Liver (tissue), 3 donors: ENCODE results near the gene SHROOM1.

ENCODE experiments used
- ATF3 ChIP-seq: IDR thresholded peaks from 2 replicates; pipeline ENCODE4 v1.6.1; 2016; ENCODE audit warnings: antibody characterized with exemption
- EGR1 ChIP-seq, 2 donors: IDR thresholded peaks; 2 replicates each; pipeline ENCODE4 v1.6.1; 2016 to 2018; ENCODE audit warnings: antibody characterized with exemption in 2 of 2, low read depth in 2 of 2
- MAX ChIP-seq: IDR thresholded peaks from 2 replicates; pipeline ENCODE4 v1.6.1; 2016; ENCODE audit warnings: antibody characterized with exemption
- RAD21 ChIP-seq, 2 donors: IDR thresholded peaks; 2 replicates each; pipeline ENCODE4 v1.6.1; 2016; ENCODE audit warnings: antibody characterized with exemption in 2 of 2, mild to moderate bottlenecking in 2 of 2
- SP1 ChIP-seq: IDR thresholded peaks from 2 replicates; pipeline ENCODE4 v1.6.1; 2018; ENCODE audit warnings: antibody characterized with exemption, mild to moderate bottlenecking
- TAF1 ChIP-seq: conservative IDR thresholded peaks from 2 replicates; pipeline ENCODE4 v1.6.1; 2016; ENCODE audit warnings: antibody characterized with exemption, mild to moderate bottlenecking
- YY1 ChIP-seq: IDR thresholded peaks from 2 replicates; pipeline ENCODE4 v1.6.1; 2016; ENCODE audit warnings: antibody characterized with exemption, mild to moderate bottlenecking
- ZBTB33 ChIP-seq: IDR thresholded peaks from 2 replicates; pipeline ENCODE4 v1.6.1; 2016; ENCODE audit warnings: antibody characterized with exemption
- TF ChIP-seq, protein P1 (sequence below): fragments of 150-350 bp; IDR thresholded peaks from 2 replicates; pipeline ENCODE4 v1.5.1; 2017; ENCODE audit warnings: improper control_type of control experiment, low read depth, low read length; ENCODE audit not compliant: missing input control
- TF ChIP-seq, protein P2 (sequence below): IDR thresholded peaks from 2 replicates; pipeline ENCODE4 v1.6.1; 2016; ENCODE audit warnings: antibody characterized with exemption, mild to moderate bottlenecking
- donor health status: healthy.
- donor health status: healthy.

DNA sequence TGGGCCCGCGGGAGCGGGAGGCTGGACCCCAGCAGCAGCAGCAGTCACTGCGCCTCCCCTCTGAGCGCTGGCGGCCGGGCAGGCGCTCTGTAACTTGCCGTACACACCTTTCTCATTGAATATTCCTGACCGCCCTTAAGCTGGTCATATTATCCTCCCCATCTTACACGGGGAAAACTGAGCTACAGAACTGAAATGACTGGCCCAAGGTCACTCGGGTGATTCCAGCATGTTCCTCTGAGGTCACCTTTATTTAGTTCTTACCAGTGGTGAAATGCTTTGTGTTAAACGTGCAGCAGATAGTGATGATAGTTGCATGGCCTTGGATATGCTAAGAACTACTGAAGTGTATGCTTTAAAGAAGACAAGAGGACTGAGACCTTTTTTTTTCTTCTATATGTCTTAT is 36.6 kb upstream of the SHROOM1 start:
- TF ChIP-seq, protein P1, sequence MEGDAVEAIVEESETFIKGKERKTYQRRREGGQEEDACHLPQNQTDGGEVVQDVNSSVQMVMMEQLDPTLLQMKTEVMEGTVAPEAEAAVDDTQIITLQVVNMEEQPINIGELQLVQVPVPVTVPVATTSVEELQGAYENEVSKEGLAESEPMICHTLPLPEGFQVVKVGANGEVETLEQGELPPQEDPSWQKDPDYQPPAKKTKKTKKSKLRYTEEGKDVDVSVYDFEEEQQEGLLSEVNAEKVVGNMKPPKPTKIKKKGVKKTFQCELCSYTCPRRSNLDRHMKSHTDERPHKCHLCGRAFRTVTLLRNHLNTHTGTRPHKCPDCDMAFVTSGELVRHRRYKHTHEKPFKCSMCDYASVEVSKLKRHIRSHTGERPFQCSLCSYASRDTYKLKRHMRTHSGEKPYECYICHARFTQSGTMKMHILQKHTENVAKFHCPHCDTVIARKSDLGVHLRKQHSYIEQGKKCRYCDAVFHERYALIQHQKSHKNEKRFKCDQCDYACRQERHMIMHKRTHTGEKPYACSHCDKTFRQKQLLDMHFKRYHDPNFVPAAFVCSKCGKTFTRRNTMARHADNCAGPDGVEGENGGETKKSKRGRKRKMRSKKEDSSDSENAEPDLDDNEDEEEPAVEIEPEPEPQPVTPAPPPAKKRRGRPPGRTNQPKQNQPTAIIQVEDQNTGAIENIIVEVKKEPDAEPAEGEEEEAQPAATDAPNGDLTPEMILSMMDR, result no peak
- TF ChIP-seq, protein P2, sequence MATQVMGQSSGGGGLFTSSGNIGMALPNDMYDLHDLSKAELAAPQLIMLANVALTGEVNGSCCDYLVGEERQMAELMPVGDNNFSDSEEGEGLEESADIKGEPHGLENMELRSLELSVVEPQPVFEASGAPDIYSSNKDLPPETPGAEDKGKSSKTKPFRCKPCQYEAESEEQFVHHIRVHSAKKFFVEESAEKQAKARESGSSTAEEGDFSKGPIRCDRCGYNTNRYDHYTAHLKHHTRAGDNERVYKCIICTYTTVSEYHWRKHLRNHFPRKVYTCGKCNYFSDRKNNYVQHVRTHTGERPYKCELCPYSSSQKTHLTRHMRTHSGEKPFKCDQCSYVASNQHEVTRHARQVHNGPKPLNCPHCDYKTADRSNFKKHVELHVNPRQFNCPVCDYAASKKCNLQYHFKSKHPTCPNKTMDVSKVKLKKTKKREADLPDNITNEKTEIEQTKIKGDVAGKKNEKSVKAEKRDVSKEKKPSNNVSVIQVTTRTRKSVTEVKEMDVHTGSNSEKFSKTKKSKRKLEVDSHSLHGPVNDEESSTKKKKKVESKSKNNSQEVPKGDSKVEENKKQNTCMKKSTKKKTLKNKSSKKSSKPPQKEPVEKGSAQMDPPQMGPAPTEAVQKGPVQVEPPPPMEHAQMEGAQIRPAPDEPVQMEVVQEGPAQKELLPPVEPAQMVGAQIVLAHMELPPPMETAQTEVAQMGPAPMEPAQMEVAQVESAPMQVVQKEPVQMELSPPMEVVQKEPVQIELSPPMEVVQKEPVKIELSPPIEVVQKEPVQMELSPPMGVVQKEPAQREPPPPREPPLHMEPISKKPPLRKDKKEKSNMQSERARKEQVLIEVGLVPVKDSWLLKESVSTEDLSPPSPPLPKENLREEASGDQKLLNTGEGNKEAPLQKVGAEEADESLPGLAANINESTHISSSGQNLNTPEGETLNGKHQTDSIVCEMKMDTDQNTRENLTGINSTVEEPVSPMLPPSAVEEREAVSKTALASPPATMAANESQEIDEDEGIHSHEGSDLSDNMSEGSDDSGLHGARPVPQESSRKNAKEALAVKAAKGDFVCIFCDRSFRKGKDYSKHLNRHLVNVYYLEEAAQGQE, result no peak
- no peak for TF ChIP-seq TAF1
- no peak for TF ChIP-seq EGR1 (IDR thresholded peaks at IDR 0.05; ENCODE audit: low read depth in 2 of 2)
- no peak for TF ChIP-seq MAX
- TF ChIP-seq RAD21 (IDR thresholded peaks at IDR 0.05), result no peak
- TF ChIP-seq YY1, result no peak
- no peak for TF ChIP-seq ZBTB33
- TF ChIP-seq ATF3, result no peak
- no peak for TF ChIP-seq SP1
